ENCODE results near the gene PPP3CA.

Gene PPP3CA

DNA sequence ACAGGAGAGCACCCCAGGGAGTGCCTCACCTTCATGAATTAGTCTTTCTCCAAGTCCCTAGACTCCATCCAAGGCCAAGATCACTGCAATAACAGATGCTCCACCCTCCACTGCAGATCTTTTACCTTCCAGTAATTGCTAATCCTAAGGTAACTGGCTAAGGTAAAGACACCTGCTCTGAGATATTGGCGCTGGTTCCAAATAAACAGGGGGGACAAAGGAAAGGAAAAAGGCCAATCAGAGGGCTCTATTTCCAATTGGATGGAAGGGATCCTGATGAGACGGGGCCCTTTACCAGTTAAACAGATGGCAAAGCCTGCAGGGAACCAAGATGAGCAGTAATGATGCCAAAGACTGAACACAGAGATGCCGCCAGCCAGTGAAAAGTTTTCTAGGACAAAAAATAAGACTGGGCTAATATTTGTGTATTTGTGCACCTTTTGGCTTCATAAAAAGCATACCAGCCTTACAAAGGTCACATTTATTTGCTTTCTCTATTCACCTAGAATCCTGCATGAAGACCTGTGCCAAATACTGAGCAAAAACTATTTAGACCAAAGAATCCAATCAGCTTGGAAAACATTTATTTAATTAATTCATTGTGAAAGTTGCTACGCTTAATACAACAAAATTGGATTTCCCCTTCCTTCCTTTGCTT lies 148.5 kb downstream of the PPP3CA start:
- Histone ChIP-seq H3K27ac (ENCODE audit: low read depth, low read length) (no peak overlapping the region), H3K4me1 (ENCODE audit: control insufficient read depth, insufficient read depth, low read length, unreplicated experiment) (peaks cover 21% of the 10 kb centered on the region)

DNA sequence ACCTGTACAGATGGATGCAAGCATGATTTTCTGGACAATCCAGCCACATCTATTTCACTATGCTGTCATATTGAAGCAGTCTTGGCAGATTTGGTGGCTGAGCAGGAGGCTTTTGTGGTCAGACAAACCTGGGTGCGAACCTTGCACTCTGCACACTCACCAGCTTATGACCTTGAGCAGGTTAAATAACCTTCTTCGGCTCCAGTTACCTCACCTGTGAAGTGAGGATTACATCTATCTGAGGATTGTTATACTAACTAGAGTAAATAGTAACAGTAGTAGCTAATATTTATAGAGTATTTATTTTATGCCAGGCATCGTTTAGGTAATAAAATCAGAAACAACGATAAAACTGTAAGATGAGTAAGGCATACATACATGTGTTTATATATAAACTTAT lies 150.0 kb downstream of the PPP3CA start:
- Histone ChIP-seq H2AFZ (ENCODE audit: low read length, unreplicated experiment) (no peak overlapping the region), H3K79me2 (ENCODE audit: control insufficient read depth, insufficient read depth, low read length, unreplicated experiment) (peaks cover 29% of the 10 kb centered on the region), H3K4me1 (ENCODE audit: control insufficient read depth, insufficient read depth, low read length, unreplicated experiment) (peaks cover 26% of the 10 kb centered on the region), H3K36me3 (ENCODE audit: insufficient read depth, low read length) (no peaks in the 10 kb centered on the region), H3K4me3 (ENCODE audit: low read depth, low read length) (no peak overlapping the region), H3K27ac (ENCODE audit: low read depth, low read length) (no peak overlapping the region), H3K27me3 (ENCODE audit: insufficient read depth, low read length) (no peaks in the 10 kb centered on the region)

More for the DNA sequence above, 148.5 kb downstream of the PPP3CA start:
- H3K36me3 ChIP-seq (ENCODE audit: insufficient read depth, low read length): no peaks in the 10 kb centered on the region
- no peak overlapping the region for H2AFZ ChIP-seq (ENCODE audit: low read length, unreplicated experiment)
- peaks cover 30% of the 10 kb centered on the region for H3K79me2 ChIP-seq (ENCODE audit: control insufficient read depth, insufficient read depth, low read length, unreplicated experiment)
- H3K4me3 ChIP-seq (ENCODE audit: low read depth, low read length): no peak overlapping the region
- no peaks in the 10 kb centered on the region for H3K27me3 ChIP-seq (ENCODE audit: insufficient read depth, low read length)

DNA sequence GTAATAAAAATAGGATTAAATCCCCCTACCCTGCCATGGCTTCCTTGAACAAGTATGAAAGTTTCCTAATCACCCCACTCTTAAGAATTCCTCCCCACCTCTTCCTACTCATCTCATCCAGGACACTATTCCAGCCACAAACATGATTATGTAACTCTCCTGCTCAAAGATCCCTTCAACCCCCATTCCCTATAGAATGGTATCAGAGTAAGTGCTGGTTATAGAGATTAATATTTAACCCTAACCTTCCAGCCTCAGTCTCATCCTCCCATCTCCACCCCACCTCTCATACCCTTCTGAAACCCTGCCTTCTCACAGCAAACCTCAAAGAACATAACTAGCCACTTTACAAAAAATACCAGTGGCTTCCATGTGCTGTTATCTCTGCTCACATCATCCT lies 155.1 kb downstream of the PPP3CA start:
- Histone ChIP-seq H3K36me3 (ENCODE audit: insufficient read depth, low read length) (no peaks in the 10 kb centered on the region), H3K27me3 (ENCODE audit: insufficient read depth, low read length) (no peaks in the 10 kb centered on the region), H3K79me2 (ENCODE audit: control insufficient read depth, insufficient read depth, low read length, unreplicated experiment) (no peaks in the 10 kb centered on the region), H3K4me3 (ENCODE audit: low read depth, low read length) (no peak overlapping the region), H2AFZ (ENCODE audit: low read length, unreplicated experiment) (no peak overlapping the region), H3K4me1 (ENCODE audit: control insufficient read depth, insufficient read depth, low read length, unreplicated experiment) (peaks cover 20% of the 10 kb centered on the region), H3K27ac (ENCODE audit: low read depth, low read length) (peak overlapping the region; percentile 67)

DNA sequence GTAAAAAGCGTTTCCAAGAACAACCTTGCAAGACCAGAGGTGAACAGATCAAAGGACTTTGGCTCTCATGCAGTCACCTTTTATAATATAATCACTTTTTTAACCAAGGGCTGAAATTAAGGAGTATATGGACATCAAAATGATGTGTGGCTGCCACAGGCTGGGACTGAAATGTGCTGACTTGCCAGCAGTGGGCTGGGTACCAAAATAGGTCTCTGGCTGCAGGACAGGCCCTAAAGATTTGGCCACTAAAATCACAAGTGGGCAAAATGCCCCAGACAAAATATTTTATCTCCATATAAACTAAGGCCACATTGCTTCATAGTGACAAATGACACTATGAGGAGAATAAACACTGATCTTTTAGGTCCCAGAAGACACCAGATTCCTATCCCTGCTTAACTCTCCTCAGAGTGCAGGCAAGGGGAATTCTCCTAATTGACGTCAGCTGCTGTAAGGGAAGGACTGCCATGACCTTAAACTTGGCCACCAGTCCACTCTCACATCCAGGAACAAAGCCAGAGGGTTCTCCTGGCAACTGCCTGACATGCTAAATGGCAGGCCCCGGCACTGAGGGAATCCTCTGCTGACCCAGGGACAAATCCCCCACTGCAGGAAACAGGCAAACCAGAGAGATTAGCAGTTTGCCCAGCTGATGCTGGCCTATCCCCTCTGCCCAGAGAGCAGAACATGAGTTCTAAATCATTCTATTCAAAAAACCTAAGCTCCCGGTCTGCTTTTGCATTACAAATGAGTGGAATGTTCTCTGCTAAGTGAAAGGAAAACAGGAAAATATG lies 155.8 kb downstream of the PPP3CA start:
- H3K79me2 ChIP-seq (ENCODE audit: control insufficient read depth, insufficient read depth, low read length, unreplicated experiment): no peaks in the 10 kb centered on the region
- no peaks in the 10 kb centered on the region for H3K27me3 ChIP-seq (ENCODE audit: insufficient read depth, low read length)
- no peak overlapping the region for H2AFZ ChIP-seq (ENCODE audit: low read length, unreplicated experiment)
- no peaks in the 10 kb centered on the region for H3K36me3 ChIP-seq (ENCODE audit: insufficient read depth, low read length)
- H3K27ac ChIP-seq (ENCODE audit: low read depth, low read length): peak overlapping the region; percentile 67
- no peak overlapping the region for H3K4me3 ChIP-seq (ENCODE audit: low read depth, low read length)
- peaks cover 20% of the 10 kb centered on the region for H3K4me1 ChIP-seq (ENCODE audit: control insufficient read depth, insufficient read depth, low read length, unreplicated experiment)

DNA sequence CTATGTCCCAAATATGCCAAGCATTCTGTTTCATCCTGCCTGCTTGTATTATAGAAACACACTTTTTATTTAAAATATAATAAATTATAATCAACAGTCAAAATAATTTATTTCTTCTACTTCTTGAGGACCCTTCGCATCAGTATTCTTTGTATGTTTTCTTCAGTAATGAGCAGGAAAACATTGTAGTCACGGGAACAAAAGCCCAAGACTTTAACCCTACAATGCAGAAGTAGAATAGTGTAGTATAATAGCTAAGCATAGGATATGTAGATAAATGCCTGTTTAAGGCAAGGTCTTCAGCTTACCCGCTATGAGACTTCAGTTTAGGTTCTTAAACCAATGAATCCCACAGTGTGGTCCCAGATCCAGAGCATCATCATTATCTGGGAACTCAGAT lies 156.6 kb downstream of the PPP3CA start:
- Histone ChIP-seq H3K27me3 (ENCODE audit: insufficient read depth, low read length) (no peaks in the 10 kb centered on the region), H3K79me2 (ENCODE audit: control insufficient read depth, insufficient read depth, low read length, unreplicated experiment) (peaks cover 4% of the 10 kb centered on the region), H2AFZ (ENCODE audit: low read length, unreplicated experiment) (no peak overlapping the region), H3K36me3 (ENCODE audit: insufficient read depth, low read length) (no peaks in the 10 kb centered on the region), H3K4me3 (ENCODE audit: low read depth, low read length) (no peak overlapping the region), H3K27ac (ENCODE audit: low read depth, low read length) (peak overlapping the region; percentile 67), H3K4me1 (ENCODE audit: control insufficient read depth, insufficient read depth, low read length, unreplicated experiment) (peaks cover 20% of the 10 kb centered on the region)

DNA sequence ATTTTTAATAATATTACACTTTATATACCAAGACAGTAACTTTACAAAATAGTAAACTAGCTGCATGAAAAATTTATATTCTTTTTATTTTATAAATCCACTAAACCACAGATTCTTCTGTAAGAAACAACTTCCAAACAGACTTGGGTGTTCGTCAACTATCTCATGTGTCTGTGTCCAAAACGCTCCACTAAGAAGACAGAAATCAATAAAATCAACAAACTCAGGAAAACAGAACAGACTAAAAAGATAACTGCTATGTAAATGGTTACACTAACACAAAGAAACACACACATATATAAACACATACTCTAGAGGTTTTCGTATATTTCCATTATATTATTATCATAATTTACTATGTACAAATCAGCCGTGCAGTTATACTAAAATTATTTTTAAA lies 158.4 kb downstream of the PPP3CA start:
- H3K4me3 ChIP-seq (ENCODE audit: low read depth, low read length): no peak overlapping the region
- H3K79me2 ChIP-seq (ENCODE audit: control insufficient read depth, insufficient read depth, low read length, unreplicated experiment): peaks cover 5% of the 10 kb centered on the region
- no peaks in the 10 kb centered on the region for H3K27me3 ChIP-seq (ENCODE audit: insufficient read depth, low read length)
- no peaks in the 10 kb centered on the region for H3K36me3 ChIP-seq (ENCODE audit: insufficient read depth, low read length)
- H3K27ac ChIP-seq (ENCODE audit: low read depth, low read length): no peak overlapping the region
- no peak overlapping the region for H2AFZ ChIP-seq (ENCODE audit: low read length, unreplicated experiment)
- H3K4me1 ChIP-seq (ENCODE audit: control insufficient read depth, insufficient read depth, low read length, unreplicated experiment): peaks cover 23% of the 10 kb centered on the region

DNA sequence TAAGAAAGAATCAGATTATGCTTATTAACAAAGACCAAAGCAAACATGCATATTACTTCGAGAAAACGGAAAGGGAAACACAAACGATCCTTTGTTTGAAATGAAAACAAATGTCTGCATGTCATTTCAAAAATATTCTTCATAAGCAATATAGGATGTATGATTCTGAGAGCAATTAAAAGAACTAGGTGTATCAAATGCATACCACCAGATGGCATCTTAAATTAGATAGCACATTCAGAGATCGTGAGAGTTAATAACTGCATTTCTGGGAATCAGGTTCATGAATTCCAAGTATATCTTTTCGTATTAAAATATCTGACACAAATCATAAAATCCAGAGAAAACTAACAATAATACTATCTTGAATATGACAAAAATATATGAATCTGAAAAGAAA lies 159.5 kb downstream of the PPP3CA start:
- Histone ChIP-seq H3K27me3 (ENCODE audit: insufficient read depth, low read length) (no peaks in the 10 kb centered on the region), H2AFZ (ENCODE audit: low read length, unreplicated experiment) (no peak overlapping the region), H3K79me2 (ENCODE audit: control insufficient read depth, insufficient read depth, low read length, unreplicated experiment) (peaks cover 5% of the 10 kb centered on the region), H3K4me1 (ENCODE audit: control insufficient read depth, insufficient read depth, low read length, unreplicated experiment) (peaks cover 30% of the 10 kb centered on the region), H3K36me3 (ENCODE audit: insufficient read depth, low read length) (peaks cover 5% of the 10 kb centered on the region; the same call in 1 of the 2 replicates), H3K4me3 (ENCODE audit: low read depth, low read length) (no peak overlapping the region), H3K27ac (ENCODE audit: low read depth, low read length) (no peak overlapping the region)

DNA sequence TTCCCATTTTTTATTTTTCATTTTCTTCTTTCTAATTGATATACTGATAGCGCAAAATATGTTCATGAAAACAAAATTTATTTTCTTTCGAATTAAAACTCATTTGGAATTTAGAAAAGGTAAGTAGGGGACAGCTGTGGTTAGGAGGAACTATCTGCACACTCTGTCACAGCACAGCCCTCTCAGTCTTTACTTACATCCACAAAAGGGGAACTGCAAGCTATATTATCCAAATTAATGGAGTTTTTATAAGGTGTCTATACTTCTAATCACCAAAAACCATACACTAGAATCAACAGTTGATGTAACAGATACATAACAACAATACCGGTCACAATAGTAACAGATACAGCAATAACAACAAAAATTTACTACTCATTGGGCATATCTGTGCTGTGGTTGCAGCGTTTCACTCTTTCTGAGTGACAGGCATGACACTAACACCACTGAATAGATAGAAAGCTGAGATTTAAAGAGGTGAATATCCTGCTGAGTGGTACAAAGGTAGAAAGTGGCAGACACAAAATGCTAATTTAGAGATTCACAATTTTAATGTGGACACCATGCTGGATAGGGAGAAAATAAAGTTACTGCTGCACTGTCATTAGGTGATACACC lies 160.7 kb downstream of the PPP3CA start:
- Histone ChIP-seq H3K27me3 (ENCODE audit: insufficient read depth, low read length) (no peaks in the 10 kb centered on the region), H3K79me2 (ENCODE audit: control insufficient read depth, insufficient read depth, low read length, unreplicated experiment) (peaks cover 5% of the 10 kb centered on the region), H3K36me3 (ENCODE audit: insufficient read depth, low read length) (peaks cover 6% of the 10 kb centered on the region; the same call in 1 of the 2 replicates), H3K4me1 (ENCODE audit: control insufficient read depth, insufficient read depth, low read length, unreplicated experiment) (peaks cover 18% of the 10 kb centered on the region), H3K27ac (ENCODE audit: low read depth, low read length) (no peak overlapping the region), H3K4me3 (ENCODE audit: low read depth, low read length) (no peak overlapping the region), H2AFZ (ENCODE audit: low read length, unreplicated experiment) (no peak overlapping the region)

DNA sequence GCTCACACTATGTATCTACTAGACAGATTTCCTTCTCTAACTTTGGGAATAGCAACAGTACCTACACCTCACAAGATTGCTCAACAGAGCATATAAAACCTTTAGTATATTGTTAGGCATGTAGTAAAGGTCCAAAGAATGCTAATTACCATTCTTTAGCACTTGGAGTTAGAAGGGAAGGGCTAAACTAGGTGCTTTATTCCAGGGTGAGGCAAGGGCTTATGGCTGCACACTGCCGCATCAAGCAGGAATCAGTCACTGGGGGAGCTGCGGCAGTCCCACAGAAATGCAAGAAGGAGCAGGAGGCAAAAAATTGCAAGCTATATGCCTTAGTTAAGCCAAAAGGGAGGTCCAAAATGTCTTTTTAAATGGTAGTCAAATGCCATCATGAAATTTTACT lies 162.7 kb downstream of the PPP3CA start:
- Histone ChIP-seq H3K4me1 (ENCODE audit: control insufficient read depth, insufficient read depth, low read length, unreplicated experiment) (peaks cover 10% of the 10 kb centered on the region), H3K27me3 (ENCODE audit: insufficient read depth, low read length) (no peaks in the 10 kb centered on the region), H3K36me3 (ENCODE audit: insufficient read depth, low read length) (peaks cover 6% of the 10 kb centered on the region; the same call in 1 of the 2 replicates), H2AFZ (ENCODE audit: low read length, unreplicated experiment) (no peak overlapping the region), H3K79me2 (ENCODE audit: control insufficient read depth, insufficient read depth, low read length, unreplicated experiment) (peaks cover 5% of the 10 kb centered on the region), H3K27ac (ENCODE audit: low read depth, low read length) (no peak overlapping the region), H3K4me3 (ENCODE audit: low read depth, low read length) (no peak overlapping the region)

DNA sequence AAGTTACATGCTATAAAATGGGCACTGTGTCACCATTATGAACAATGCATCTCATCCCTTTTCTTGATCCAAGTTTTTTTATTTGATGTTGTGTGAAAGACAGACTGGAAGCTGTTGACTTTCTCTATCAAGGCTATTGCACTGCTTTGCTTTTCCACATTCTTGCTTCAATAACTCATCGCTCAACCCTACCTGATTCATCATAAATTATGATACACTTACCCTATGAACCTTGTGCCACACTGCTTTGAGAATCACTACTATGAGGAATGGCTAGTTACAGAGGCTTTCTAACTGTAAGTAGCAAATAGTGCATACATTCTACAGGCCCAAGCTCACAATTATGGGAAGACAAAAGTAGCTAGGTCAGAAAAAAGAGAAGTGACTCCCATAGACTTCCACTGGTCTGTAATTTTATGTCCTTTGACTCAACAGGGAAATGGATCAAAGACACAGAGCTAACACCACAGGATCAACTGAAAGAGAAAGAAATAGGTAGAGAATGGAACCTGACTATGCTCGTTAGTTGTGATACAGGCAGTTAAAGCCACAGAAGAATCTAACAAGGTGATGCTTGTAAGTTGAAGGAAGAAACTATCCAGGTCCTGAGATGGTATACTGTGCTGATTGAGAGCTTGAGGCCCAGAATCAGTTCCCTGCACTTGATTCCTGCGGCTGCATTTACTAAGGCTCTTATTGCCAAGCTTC lies 163.5 kb downstream of the PPP3CA start:
- no peak overlapping the region for H3K27ac ChIP-seq (ENCODE audit: low read depth, low read length)
- no peaks in the 10 kb centered on the region for H3K27me3 ChIP-seq (ENCODE audit: insufficient read depth, low read length)
- H3K36me3 ChIP-seq (ENCODE audit: insufficient read depth, low read length): peaks cover 6% of the 10 kb centered on the region; the same call in 1 of the 2 replicates
- H3K79me2 ChIP-seq (ENCODE audit: control insufficient read depth, insufficient read depth, low read length, unreplicated experiment): peaks cover 5% of the 10 kb centered on the region
- H2AFZ ChIP-seq (ENCODE audit: low read length, unreplicated experiment): no peak overlapping the region
- H3K4me3 ChIP-seq (ENCODE audit: low read depth, low read length): no peak overlapping the region
- peaks cover 16% of the 10 kb centered on the region for H3K4me1 ChIP-seq (ENCODE audit: control insufficient read depth, insufficient read depth, low read length, unreplicated experiment)
